BJ (cell line): ENCODE results near the gene LSM8. TPM values are rescaled to one million over a fixed set of nuclear protein-coding genes. Genes with fewer than 3 reads are reported as not detected.
A peak's percentile ranks its signal among the peaks of the same experiment; 100 is the strongest.

Experiments used
- CTCF ChIA-PET: fragments of 350-600 bp; formaldehyde crosslinking; extraction: SDS; loops from one replicate; lab custom pipeline; 2021; ENCODE audit warnings: antibody characterized with exemption, inconsistent platforms; lab: Yijun Ruan, JAX
- POLR2A ChIA-PET: fragments of 300-600 bp; sonication (Branson Sonifier 250); formaldehyde crosslinking; extraction: SDS; loops from one replicate; lab custom pipeline; 2021; ENCODE audit warnings: antibody characterized with exemption; lab: Charles Lee
- DNase-seq: peaks from one replicate; pipeline ENCODE4 v3.0.0-alpha.2; 2011; ENCODE audit warnings: low read depth
- H3K27me3 ChIP-seq: 2 replicates; pipeline ENCODE4 v1.6.0; 2011; ENCODE audit warnings: low read length; ENCODE audit not compliant: control insufficient read depth, insufficient read depth
- H3K36me3 ChIP-seq: 2 replicates; pipeline ENCODE4 v1.5.1; 2011; ENCODE audit warnings: low read length; ENCODE audit not compliant: control insufficient read depth, insufficient read depth
- H3K4me3 ChIP-seq: 2 replicates; pipeline ENCODE4 v1.5.1; 2011; ENCODE audit warnings: low read depth, mild to moderate bottlenecking, control low read depth, low read length
- CTCF ChIP-seq: IDR thresholded peaks from 2 replicates; pipeline ENCODE4 v1.5.1; 2011; ENCODE audit warnings: low read depth, mild to moderate bottlenecking, control low read depth, inconsistent platforms, low read length, moderate library complexity; ENCODE audit not compliant: insufficient read depth
- polyA plus RNA-seq: library from polyadenylated mRNA; depleted of rRNA; stranded (reverse); fragments of >200 nt; gene quantifications from 2 replicates; pipeline ENCODE4 v1.2.3, GENCODE V29; 2011

The LSM8 gene
- polyA plus RNA-seq, 1 experiment = 49.5 TPM

- Histone ChIP-seq H3K27me3 (no peaks in the 10 kb centered on the region), H3K36me3 (no peaks in the 10 kb centered on the region), H3K4me3 (peak overlapping the region; percentile 80)
- CTCF ChIA-PET = interaction anchor here (2.6 kb wide), 1 partner anchor 12 kb away, joined by 8 read pairs; no protein-coding TSS in a partner anchor
- POLR2A ChIA-PET = no interaction called here
- DNase-seq = no peak
- TF ChIP-seq CTCF = no peak
Observed at GRCh38 chr7:118183428-118183785, 557 bp upstream of the LSM8 start.

- CTCF ChIA-PET = interaction anchor here (2.6 kb wide), 1 partner anchor 11 kb away, joined by 8 read pairs; no protein-coding TSS in a partner anchor
- POLR2A ChIA-PET = no interaction called here
- peak overlapping the region; percentile 80 for H3K4me3 ChIP-seq
- DNase-seq = peak; percentile 4
- H3K36me3 ChIP-seq = no peaks in the 10 kb centered on the region; the same call in 1 of the 2 replicates
- no peaks in the 10 kb centered on the region for H3K27me3 ChIP-seq
- TF ChIP-seq CTCF = no peak
Observed at GRCh38 chr7:118184565-118184940, 589 bp downstream of the LSM8 start.

GRCh38 chr7:118185163-118185860, 1.3 kb downstream of the LSM8 start:
- peak overlapping the region; percentile 80 for H3K4me3 ChIP-seq
- no peak for TF ChIP-seq CTCF
- DNase-seq = peak; percentile 22
- H3K27me3 ChIP-seq = no peaks in the 10 kb centered on the region
- CTCF ChIA-PET = interaction anchor here (2.6 kb wide), 1 partner anchor 11 kb away, joined by 8 read pairs; no protein-coding TSS in a partner anchor
- POLR2A ChIA-PET = no interaction called here
- no peaks in the 10 kb centered on the region; the same call in 1 of the 2 replicates for H3K36me3 ChIP-seq

- ChIA-PET CTCF (no interaction called here), POLR2A (no interaction called here)
- Histone ChIP-seq H3K36me3 (no peaks in the 10 kb centered on the region; the same call in 1 of the 2 replicates), H3K4me3 (no peak overlapping the region), H3K27me3 (no peaks in the 10 kb centered on the region)
- no peak for TF ChIP-seq CTCF
- DNase-seq = no peak
Observed at GRCh38 chr7:118186501-118186900, 2.5 kb downstream of the LSM8 start.

- POLR2A ChIA-PET = no interaction called here
- TF ChIP-seq CTCF = no peak
- H3K27me3 ChIP-seq = no peaks in the 10 kb centered on the region
- no peak overlapping the region for H3K4me3 ChIP-seq
- CTCF ChIA-PET = interaction anchor here (1.1 kb wide), 1 partner anchor 21 kb away, joined by 4 read pairs; no protein-coding TSS in a partner anchor
- no peaks in the 10 kb centered on the region for H3K36me3 ChIP-seq
- no peak for DNase-seq
Observed at GRCh38 chr7:118194571-118194970, 10.6 kb downstream of the LSM8 start.
